Measurements from ENCODE around the gene COPS4. TPM values are rescaled to one million over a fixed set of nuclear protein-coding genes. Genes with fewer than 3 reads are reported as not detected.
"Not testable (repeated sequence)": the region's sequence is repeated elsewhere in the genome, so short reads cannot be mapped to it uniquely, and the experiment has no call there.

Gene COPS4
- total RNA-seq (2014; rRNA removed; shearing (Covaris generic)): 58.5 and 111 TPM in 2 replicates

DNA sequence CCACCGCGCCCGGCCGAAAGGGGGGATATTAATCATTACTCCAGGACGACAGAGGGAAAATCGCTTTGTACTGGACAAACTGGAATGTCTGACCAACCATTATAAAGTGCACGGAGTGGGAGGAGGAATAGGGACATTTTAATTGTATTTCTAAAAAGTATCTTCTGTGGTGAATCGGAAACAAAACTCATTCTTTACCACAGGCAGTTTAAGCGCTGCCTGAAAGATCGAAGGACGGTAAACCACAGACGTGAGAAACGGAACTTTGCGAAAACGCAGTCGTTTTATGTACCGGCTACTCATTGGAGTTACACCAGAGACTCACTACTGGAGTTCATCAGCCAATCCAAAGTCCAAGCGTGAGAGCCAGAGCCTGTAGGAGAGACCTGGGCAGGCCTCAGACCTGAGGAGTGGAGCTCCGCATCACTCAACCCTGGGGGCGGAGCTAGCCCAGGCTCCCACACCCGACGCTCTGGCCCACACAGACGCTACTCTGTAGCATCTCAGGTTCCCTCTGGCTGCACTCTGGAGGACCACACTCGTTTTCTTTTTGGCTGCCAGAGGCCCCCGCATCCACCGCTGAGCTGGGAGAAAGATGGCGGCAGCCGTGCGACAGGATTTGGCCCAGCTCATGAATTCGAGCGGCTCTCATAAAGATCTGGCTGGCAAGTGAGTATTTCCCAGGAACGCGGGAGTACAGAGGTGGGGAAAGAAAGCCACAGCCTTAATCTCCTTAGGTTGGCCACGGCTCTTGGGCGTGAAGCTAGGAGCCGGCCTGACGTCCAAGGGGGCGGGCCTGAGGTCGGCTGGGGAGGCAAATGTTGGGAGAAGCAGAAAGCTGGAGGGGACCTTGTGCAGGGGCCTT is at the start of gene COPS4:
COPS4 (plus strand) TSS at position 554 of the 865 bp plus-strand sequence; CDS start at position 596, 42 bp downstream.
- H3K27ac ChIP-seq: peak within 1 kb of the TSS; percentile 82
- peak within 1 kb of the TSS; percentile 55 for H3K4me3 ChIP-seq
- H3K9me3 ChIP-seq (replicated peaks): no peaks in the 10 kb centered on the region
- peaks cover 9% of the 10 kb centered on the region; the same call in 1 of the 2 replicates for H3K4me1 ChIP-seq (replicated peaks)
- peaks cover 4% of the 10 kb centered on the region; the same call in 1 of the 2 replicates for H3K36me3 ChIP-seq
- no peaks in the 10 kb centered on the region for H3K27me3 ChIP-seq (replicated peaks)
- peak; percentile 96 to 99 for DNase-seq (ENCODE audit: low read depth in 1 of 2, low spot score in 2 of 2)

- H3K9me3 ChIP-seq (replicated peaks); H3K27ac ChIP-seq; H3K27me3 ChIP-seq (replicated peaks); H3K4me3 ChIP-seq; DNase-seq (ENCODE audit: low read depth in 1 of 2, low spot score in 2 of 2): not testable (repeated sequence)
- Histone ChIP-seq H3K36me3 (peaks cover 19% of the 10 kb centered on the region), H3K4me1 (replicated peaks) (peaks cover 17% of the 10 kb centered on the region)
Observed at GRCh38 chr4:82987519-82987918, 47.5 kb upstream of the COPS4 start.

DNA sequence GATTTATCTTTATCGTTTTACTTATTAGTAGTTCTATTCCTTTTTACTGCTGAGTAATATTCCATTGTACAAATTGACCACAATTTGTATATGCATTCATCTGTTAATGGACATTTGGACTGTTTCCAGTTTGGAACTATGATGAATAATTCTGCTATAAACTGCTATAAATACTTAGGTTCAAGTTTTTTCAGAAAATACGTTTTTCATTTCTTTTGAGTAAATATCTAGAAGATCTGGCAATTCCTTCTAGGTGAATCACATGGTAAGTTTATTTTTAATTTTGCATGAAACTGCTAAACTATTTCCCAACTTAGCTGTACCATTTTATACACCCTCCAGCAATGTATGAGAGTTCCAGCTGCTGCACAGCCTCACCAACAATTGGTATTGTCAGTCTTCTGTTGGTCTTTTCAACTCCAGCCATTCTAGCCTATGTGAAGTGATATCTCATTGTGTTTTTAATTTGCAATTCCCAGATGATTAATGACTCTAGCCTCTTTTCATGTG is 46.6 kb upstream of the COPS4 start:
- peaks cover 17% of the 10 kb centered on the region for H3K4me1 ChIP-seq (replicated peaks)
- peak overlapping the region; percentile 2; the same call in 1 of the 2 replicates for H3K4me3 ChIP-seq
- no peaks in the 10 kb centered on the region for H3K9me3 ChIP-seq (replicated peaks)
- H3K36me3 ChIP-seq: peaks cover 16% of the 10 kb centered on the region
- peak; percentile 67 to 88 for DNase-seq (ENCODE audit: low read depth in 1 of 2, low spot score in 2 of 2)
- no peaks in the 10 kb centered on the region for H3K27me3 ChIP-seq (replicated peaks)
- peak overlapping the region; percentile 67 for H3K27ac ChIP-seq

- no peak for DNase-seq (ENCODE audit: low read depth in 1 of 2, low spot score in 2 of 2)
- Histone ChIP-seq H3K36me3 (peaks cover 2% of the 10 kb centered on the region), H3K4me3 (peak overlapping the region; percentile 3; the same call in 1 of the 2 replicates), H3K4me1 (replicated peaks) (peaks cover 17% of the 10 kb centered on the region), H3K9me3 (replicated peaks) (no peaks in the 10 kb centered on the region), H3K27me3 (replicated peaks) (no peaks in the 10 kb centered on the region), H3K27ac (peak overlapping the region; percentile 67)
Observed at GRCh38 chr4:82989575-82990429, 45.2 kb upstream of the COPS4 start.

DNA sequence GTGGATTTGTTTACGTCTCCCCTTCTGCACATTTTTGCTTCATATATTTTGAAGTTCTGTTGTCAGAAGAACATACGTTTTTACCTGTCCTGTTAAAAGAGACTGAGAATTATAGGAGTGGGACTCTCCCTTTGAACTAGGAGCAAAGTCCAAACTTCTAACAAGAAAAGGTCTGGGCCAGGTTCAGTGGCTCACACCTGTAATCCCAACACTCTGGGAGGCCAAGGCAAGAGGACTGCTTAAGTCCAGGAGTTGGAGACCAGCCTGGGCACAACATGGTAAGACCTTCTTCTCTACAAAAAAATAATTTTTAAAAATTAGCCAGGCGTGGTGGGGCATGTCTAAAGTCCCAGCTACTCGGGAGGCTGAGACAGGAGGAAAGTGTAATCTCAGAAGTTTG is 40.1 kb upstream of the COPS4 start:
- Histone ChIP-seq H3K4me1 (replicated peaks) (peaks cover 5% of the 10 kb centered on the region), H3K4me3 (no peak overlapping the region), H3K27me3 (replicated peaks) (no peaks in the 10 kb centered on the region), H3K36me3 (peaks cover 4% of the 10 kb centered on the region; the same call in 1 of the 2 replicates), H3K9me3 (replicated peaks) (no peaks in the 10 kb centered on the region), H3K27ac (no peak overlapping the region)
- no peak for DNase-seq (ENCODE audit: low read depth in 1 of 2, low spot score in 2 of 2)

DNA sequence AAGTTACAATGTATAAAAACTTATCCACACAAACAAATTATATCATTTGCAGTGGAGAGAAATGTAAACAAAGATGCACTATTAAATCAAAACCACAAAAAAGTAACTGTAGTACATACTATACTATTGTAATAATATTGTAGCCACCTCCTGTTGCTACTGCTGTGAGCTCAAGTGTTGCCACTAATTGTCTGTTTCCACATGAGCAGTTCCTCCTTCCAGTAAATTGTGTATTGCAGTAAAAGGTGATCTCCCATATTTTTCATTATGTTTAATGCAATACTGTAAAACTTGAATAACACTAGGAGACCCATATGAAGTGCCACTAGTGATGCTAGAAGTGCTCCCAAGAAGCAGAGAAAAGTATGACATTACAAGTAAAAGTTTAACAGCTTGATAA is 36.1 kb upstream of the COPS4 start:
- Histone ChIP-seq H3K27ac (no peak overlapping the region), H3K36me3 (peaks cover 10% of the 10 kb centered on the region; the same call in 1 of the 2 replicates), H3K4me1 (replicated peaks) (no peaks in the 10 kb centered on the region), H3K9me3 (replicated peaks) (no peaks in the 10 kb centered on the region), H3K27me3 (replicated peaks) (no peaks in the 10 kb centered on the region), H3K4me3 (no peak overlapping the region)
- no peak for DNase-seq (ENCODE audit: low read depth in 1 of 2, low spot score in 2 of 2)

DNA sequence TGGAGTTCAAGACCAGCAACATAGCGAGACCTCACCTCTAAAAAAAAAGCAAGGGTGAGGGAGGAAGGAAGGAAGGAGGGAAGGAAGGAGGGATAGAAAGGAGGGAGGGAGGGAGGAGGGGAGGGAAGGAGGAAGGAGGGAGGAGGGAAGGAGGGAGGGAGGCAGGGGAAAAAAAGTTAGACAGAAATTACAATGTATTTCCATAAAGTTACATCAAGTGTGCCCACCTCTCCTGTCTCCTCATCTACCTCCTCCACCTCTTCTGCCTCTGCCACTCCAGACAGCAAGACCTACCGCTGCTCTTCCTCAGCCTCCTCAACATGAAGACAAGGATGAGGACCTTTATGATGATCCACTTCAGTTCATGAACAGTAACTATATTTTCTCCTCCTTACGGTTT is 32.7 kb upstream of the COPS4 start:
- DNase-seq (ENCODE audit: low read depth in 1 of 2, low spot score in 2 of 2): no peak
- peaks cover 10% of the 10 kb centered on the region; the same call in 1 of the 2 replicates for H3K36me3 ChIP-seq
- H3K4me1 ChIP-seq (replicated peaks): no peaks in the 10 kb centered on the region
- H3K27ac ChIP-seq: no peak overlapping the region
- H3K4me3 ChIP-seq: no peak overlapping the region
- no peaks in the 10 kb centered on the region for H3K27me3 ChIP-seq (replicated peaks)
- H3K9me3 ChIP-seq (replicated peaks): no peaks in the 10 kb centered on the region

DNA sequence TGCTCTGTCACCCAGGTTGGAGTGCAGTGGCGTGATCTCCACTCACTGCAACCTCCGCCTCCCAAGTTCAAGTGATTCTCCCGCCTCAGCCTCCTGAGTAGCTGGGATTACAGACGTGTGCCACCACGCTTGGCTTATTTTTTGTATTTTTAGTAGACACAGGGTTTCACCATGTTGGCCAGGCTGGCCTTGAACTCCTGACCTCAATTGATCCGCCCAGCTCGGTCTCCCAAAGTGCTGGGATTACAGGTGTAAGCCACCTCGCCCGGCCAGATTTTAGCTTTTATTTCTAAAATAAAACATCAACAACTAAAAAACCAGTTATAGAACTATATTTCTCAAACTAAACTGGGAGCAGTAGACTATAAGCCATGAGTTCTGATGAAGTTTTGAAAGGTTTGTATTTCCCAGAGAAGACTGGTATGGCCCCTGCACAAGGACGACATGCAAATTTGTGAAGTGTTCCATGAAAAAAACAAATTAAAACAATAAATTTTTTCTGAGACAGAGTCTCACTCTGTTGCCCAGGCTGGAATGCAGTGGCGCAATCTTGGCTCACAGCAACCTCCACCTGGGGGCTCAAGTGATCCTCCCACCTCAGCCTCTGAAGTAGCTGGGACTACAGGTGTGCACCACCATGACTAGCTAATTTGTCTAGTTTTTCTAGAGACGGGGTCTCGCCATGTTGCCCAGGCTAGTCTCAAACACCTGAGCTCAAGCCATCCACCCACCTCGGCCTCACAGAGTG is 31.8 kb upstream of the COPS4 start:
- DNase-seq (ENCODE audit: low read depth in 1 of 2, low spot score in 2 of 2); H3K4me3 ChIP-seq; H3K27me3 ChIP-seq (replicated peaks); H3K27ac ChIP-seq; H3K9me3 ChIP-seq (replicated peaks); H3K4me1 ChIP-seq (replicated peaks): not testable (repeated sequence)
- peaks cover 10% of the 10 kb centered on the region; the same call in 1 of the 2 replicates for H3K36me3 ChIP-seq

DNA sequence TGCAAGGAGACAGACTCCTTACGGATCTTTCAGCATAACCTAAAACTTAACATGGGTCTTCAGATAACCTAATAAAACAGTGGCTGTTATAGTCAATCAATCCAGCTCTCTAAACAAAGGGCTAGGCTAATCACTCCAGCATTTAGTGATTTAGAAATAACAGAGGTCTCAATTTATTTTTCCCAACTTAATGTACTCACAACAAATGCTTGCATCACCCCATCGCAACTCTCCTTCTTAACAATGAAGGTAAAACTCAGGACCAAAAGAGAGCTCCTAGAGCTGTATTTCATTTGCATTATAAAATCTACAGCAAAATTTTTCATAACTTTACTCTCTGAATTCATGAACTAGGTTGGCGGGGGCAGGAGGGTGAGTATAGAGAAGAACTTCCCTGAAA is 25.5 kb upstream of the COPS4 start:
- Histone ChIP-seq H3K27ac (peak overlapping the region; percentile 90; the same call in 1 of the 2 replicates), H3K27me3 (replicated peaks) (no peaks in the 10 kb centered on the region), H3K36me3 (peaks cover 6% of the 10 kb centered on the region), H3K4me1 (replicated peaks) (peaks cover 7% of the 10 kb centered on the region; the same call in 1 of the 2 replicates), H3K9me3 (replicated peaks) (no peaks in the 10 kb centered on the region), H3K4me3 (peak overlapping the region; percentile 87)
- peak in 1 of 2 experiments; percentile 14 for DNase-seq (ENCODE audit: low read depth in 1 of 2, low spot score in 2 of 2)

DNA sequence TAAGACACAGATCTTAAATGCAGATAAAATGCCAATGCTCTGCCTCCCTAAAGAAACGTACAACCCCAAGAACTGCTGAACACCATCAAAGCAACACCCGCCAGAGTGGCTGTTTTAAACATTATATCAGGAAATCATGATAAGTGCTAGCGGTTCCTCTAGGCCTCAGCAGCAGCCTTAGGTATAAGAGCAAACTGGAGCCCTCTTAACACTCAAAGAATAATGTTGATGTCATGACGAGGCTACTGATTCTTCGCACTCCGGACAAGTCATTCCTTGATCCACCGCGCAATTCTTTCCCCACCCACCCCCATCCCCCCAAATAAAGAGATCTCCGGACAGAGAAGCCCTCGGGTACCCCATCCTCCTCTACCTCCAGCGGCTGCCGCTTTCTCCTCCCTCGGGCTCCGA is 24.9 kb upstream of the COPS4 start:
- H3K36me3 ChIP-seq: peaks cover 6% of the 10 kb centered on the region
- no peaks in the 10 kb centered on the region for H3K27me3 ChIP-seq (replicated peaks)
- H3K9me3 ChIP-seq (replicated peaks): no peaks in the 10 kb centered on the region
- DNase-seq (ENCODE audit: low read depth in 1 of 2, low spot score in 2 of 2): peak in 1 of 2 experiments; percentile 57
- peaks cover 7% of the 10 kb centered on the region; the same call in 1 of the 2 replicates for H3K4me1 ChIP-seq (replicated peaks)
- H3K4me3 ChIP-seq: peak overlapping the region; percentile 87
- H3K27ac ChIP-seq: peak overlapping the region; percentile 90

- peaks cover 7% of the 10 kb centered on the region; the same call in 1 of the 2 replicates for H3K4me1 ChIP-seq (replicated peaks)
- H3K27me3 ChIP-seq (replicated peaks): no peaks in the 10 kb centered on the region
- peak within 1 kb of the TSS; percentile 87 for H3K4me3 ChIP-seq
- peaks cover 6% of the 10 kb centered on the region for H3K36me3 ChIP-seq
- peak within 1 kb of the TSS; percentile 90 for H3K27ac ChIP-seq
- H3K9me3 ChIP-seq (replicated peaks): no peaks in the 10 kb centered on the region
- peak; percentile 65 to 84 for DNase-seq (ENCODE audit: low read depth in 1 of 2, low spot score in 2 of 2)
Observed at GRCh38 chr4:83010522-83011318, 24.3 kb upstream of the COPS4 start, which contains the start of gene LIN54. Gene LIN54, minus strand, starts transcription at chr4:83010823. Its CDS starts 25,979 bp downstream, at chr4:82984844.

GRCh38 chr4:83011689-83012199 is 23.2 kb upstream of the COPS4 start:
- Histone ChIP-seq H3K27ac (no peak overlapping the region), H3K27me3 (replicated peaks) (no peaks in the 10 kb centered on the region)
- no peak for DNase-seq (ENCODE audit: low read depth in 1 of 2, low spot score in 2 of 2)

More at GRCh38 chr4:83011689-83012199, 23.2 kb upstream of the COPS4 start:
- H3K9me3 ChIP-seq (replicated peaks): no peaks in the 10 kb centered on the region
- peaks cover 7% of the 10 kb centered on the region; the same call in 1 of the 2 replicates for H3K4me1 ChIP-seq (replicated peaks)
- peaks cover 6% of the 10 kb centered on the region for H3K36me3 ChIP-seq
- H3K4me3 ChIP-seq: peak overlapping the region; percentile 87

Measured in SJSA1 (cell line).